GM12872 (cell line): ENCODE data around the gene ZP4.

Experiments used
- TF ChIP-seq, protein P1 (sequence below): IDR thresholded peaks from 3 replicates; pipeline ENCODE4 v1.5.1; 2011; ENCODE audit warnings: low read depth, mild to moderate bottlenecking, low read length, moderate library complexity; ENCODE audit not compliant: insufficient read depth

Gene ZP4

DNA sequence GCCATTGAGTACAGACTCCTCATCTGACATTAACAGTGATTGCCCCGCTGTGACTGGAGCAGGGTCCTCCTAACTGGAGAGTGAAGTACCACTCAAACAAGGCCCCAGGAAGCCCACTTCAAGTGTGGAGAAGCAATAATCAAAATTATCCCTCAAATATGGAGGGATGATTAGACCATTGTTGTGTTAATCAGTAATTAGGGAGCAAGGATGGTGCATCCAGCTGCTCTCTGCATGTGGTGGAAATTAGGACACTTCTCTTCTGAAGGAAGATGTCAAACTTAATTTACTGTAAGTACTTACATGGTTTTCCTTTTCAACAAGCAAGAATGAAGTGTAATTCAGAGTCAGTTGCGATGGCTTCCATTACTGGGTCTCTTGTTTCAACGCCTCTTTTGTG lies 3.4 kb upstream of the ZP4 start:
- TF ChIP-seq, protein P1, sequence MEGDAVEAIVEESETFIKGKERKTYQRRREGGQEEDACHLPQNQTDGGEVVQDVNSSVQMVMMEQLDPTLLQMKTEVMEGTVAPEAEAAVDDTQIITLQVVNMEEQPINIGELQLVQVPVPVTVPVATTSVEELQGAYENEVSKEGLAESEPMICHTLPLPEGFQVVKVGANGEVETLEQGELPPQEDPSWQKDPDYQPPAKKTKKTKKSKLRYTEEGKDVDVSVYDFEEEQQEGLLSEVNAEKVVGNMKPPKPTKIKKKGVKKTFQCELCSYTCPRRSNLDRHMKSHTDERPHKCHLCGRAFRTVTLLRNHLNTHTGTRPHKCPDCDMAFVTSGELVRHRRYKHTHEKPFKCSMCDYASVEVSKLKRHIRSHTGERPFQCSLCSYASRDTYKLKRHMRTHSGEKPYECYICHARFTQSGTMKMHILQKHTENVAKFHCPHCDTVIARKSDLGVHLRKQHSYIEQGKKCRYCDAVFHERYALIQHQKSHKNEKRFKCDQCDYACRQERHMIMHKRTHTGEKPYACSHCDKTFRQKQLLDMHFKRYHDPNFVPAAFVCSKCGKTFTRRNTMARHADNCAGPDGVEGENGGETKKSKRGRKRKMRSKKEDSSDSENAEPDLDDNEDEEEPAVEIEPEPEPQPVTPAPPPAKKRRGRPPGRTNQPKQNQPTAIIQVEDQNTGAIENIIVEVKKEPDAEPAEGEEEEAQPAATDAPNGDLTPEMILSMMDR: no peak

DNA sequence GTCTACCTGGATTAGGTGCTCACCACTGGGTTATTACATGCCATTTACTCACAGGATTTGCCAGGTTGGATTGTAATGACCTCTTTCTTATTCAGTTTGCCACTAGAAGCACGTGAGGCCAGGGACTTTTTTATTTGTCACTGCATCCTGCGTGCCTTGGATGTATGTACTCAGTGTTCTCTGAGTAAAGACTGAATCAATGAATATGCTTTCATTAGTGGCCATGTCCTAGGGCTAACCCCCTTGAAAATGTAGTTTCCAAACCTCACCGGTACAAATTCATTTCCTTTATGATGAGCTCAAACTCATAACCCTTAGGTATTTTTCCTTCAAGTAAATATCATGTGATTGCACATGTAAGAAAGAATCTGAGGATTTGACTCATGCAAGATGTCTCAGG lies 1.3 kb upstream of the ZP4 start:
- TF ChIP-seq, protein P1: no peak

DNA sequence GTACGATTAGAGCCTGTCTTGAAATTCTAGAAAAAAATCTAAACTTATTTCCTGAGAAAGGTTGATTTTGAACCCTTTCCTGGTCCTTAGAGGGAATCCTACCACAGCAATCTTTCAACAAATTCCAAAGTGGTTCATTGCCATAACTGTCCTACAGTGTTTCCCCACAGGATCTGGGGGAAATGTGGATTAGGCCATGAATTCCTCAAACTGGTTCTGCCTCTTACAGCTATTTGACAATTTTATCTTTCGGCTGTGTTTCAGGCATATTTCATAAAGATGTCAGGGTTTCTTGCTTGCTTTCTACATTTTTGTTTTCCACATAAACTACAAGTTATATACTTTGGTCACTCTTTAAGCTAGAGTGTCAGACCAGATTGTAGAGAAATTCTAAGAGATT lies 544 bp upstream of the ZP4 start:
- TF ChIP-seq, protein P1: no peak

DNA sequence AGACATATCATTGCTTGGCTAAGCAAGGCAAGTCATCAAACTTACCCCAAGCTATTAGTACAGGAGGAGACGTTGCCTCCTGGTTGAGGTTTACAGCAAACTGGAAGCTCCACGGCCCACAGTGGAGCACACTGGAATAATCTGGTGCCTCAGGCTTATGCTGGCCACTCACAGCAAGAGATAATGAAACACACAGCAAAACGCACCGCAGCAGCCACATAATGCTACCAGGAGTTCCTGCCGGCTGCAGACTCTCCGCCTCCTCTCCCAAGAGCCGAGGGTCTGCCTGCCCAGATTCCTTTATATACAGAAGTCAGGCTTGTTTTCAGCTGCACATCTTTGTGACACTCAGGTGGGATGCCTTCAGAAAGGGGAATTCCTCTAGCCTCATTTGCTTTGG lies 306 bp downstream of the ZP4 start:
- TF ChIP-seq, protein P1: no peak

DNA sequence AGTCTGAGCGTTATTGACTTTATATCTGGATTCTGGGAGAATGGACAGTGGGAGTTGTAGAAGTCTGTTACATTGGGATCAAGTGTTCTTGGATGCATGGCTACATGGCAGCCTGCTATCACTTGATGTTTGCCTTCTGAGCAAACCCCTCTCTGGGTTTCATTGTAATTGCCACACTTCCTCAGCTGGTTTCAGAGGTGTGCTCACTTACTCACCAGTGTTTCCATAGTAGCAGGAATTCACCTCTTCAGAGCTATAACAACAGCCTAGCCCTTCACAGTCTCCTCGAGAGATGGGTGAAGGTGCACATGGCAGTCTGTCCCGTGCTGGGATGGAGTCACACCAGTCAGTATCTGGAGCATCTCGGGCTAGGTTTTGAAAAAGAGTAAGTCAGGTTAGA lies 2.6 kb downstream of the ZP4 start:
- TF ChIP-seq, protein P1: no peak

DNA sequence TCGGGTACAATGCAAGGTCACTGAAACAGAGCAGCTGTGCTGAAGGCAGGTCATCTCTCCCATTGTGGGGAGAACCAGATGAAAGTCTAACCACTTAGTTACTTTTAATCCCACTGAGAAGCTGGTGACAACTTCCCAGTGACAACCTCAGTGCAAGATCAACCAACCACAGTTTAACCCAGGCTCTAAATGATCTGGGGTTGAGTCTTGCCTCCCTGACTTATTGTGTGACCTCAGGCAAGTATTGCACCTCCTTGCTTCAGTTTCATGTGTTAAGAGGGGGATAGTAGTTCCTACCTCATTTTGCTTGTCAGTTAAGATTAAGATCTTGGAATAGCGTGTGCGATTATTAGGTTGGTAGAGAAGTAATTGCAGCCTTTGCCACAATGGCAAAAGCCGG lies 3.2 kb downstream of the ZP4 start:
- TF ChIP-seq, protein P1: no peak

DNA sequence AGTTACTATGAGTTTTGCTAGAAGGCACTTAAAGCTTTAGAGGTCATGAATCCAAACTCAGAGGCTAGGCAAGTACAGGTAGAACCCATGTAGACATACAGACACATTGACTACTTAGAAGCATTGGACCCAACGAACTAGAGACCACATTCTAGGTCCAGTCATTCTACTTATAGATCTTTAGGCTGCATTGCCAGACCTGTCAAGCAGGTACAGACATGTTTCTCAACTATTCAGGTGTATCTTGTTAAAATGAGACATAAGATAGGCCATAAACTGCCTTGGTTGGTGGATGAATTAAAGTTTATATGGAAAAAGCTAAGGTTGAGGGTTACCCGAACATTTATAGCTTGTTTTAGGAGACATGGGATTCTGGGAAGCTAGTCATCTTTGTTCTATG lies 6.5 kb downstream of the ZP4 start:
- TF ChIP-seq, protein P1: no peak

DNA sequence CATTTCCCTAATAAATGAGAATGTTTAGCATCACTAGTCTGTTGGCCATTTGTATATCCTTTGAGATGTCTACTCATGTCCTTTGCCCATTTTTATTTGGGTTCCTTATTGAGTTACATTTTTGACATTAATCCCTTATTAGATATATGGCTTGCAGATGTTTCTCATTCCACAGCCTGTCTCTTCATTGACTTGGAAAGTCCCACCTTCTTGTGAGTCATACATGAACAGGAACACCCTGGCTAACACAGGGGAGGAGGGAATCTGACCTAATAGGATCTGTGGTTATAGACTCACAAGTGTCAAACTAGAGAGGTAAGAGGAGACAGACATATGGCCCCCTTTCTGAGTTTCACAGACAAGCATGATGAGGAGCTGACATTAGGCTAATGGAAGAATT lies 11.5 kb downstream of the ZP4 start:
- TF ChIP-seq, protein P1: no peak
